Gastrocnemius medialis (tissue), 4 donors: Measurements from ENCODE around the gene S100A16.

ENCODE experiments used
- CTCF ChIP-seq, 5 experiments: fragments of 450-650 bp in 3 of 5; fragments of 200-600 bp in 2 of 5; sonication (generic) in 2 of 5; IDR thresholded peaks in 4 of 5; conservative IDR thresholded peaks in 1 of 5; 1 replicate in 4 of 5; 2 replicates in 1 of 5; pipeline ENCODE4 v1.5.1; 2016 to 2019; ENCODE audit warnings: antibody characterized with exemption in 5 of 5, mild to moderate bottlenecking in 3 of 5, moderate library complexity in 3 of 5
- POLR2A ChIP-seq, 2 donors: fragments of 450-650 bp; IDR thresholded peaks; one replicate each; pipeline ENCODE4 v1.6.1; 2017; ENCODE audit warnings: antibody characterized with exemption in 2 of 2, mild to moderate bottlenecking in 2 of 2, moderate library complexity in 2 of 2

GRCh38 chr1:153612111-153612754, 704 bp downstream of the S100A16 start:
- TF ChIP-seq CTCF (IDR thresholded peaks at IDR 0.05 in 4 of 5, conservative IDR thresholded peaks at IDR 0.05 in 1 of 5): no peak
- TF ChIP-seq POLR2A (IDR thresholded peaks at IDR 0.05): no peak
